HG03175 (cell line): ENCODE measurements around the gene AXDND1.
"Not testable (repeated sequence)": the region's sequence is repeated elsewhere in the genome, so short reads cannot be mapped to it uniquely, and the experiment has no call there.

Experiments
- ATAC-seq: cut with Tn5 transposase; IDR thresholded peaks from one replicate; pipeline ENCODE4 v1.9.1; 2021; ENCODE audit warnings: mild to moderate bottlenecking, moderate library complexity; ENCODE audit not compliant: unreplicated experiment

The AXDND1 gene

GRCh38 chr1:179459606-179460206, 93.9 kb downstream of the AXDND1 start:
- ATAC-seq: not testable (repeated sequence)

- ATAC-seq: not testable (repeated sequence)
These were observed 99.9 kb downstream of the AXDND1 start for GRCh38 chr1:179465661-179466060.

GRCh38 chr1:179474713-179475112, 108.9 kb downstream of the AXDND1 start:
- no peak for ATAC-seq

- ATAC-seq: no peak
These were observed 110.7 kb downstream of the AXDND1 start for GRCh38 chr1:179476484-179476883.

GRCh38 chr1:179478370-179478769, 112.6 kb downstream of the AXDND1 start:
- ATAC-seq: no peak

GRCh38 chr1:179490611-179491010, 124.8 kb downstream of the AXDND1 start:
- ATAC-seq: no peak

- no peak for ATAC-seq
These were observed 127.6 kb downstream of the AXDND1 start for GRCh38 chr1:179493323-179493722.

GRCh38 chr1:179506199-179506598, 140.4 kb downstream of the AXDND1 start:
- no peak for ATAC-seq

GRCh38 chr1:179509384-179509783, 143.6 kb downstream of the AXDND1 start:
- ATAC-seq: no peak

- peak; percentile 84 for ATAC-seq
These were observed 144.3 kb downstream of the AXDND1 start for GRCh38 chr1:179510038-179510437.

- ATAC-seq: no peak
These were observed 151.4 kb downstream of the AXDND1 start for GRCh38 chr1:179516976-179517705.

- ATAC-seq: not testable (repeated sequence)
These were observed 152.8 kb downstream of the AXDND1 start for GRCh38 chr1:179518544-179518943.

- no peak for ATAC-seq
These were observed 163.9 kb downstream of the AXDND1 start for GRCh38 chr1:179529482-179530195.

- no peak for ATAC-seq
These were observed 164.6 kb downstream of the AXDND1 start for GRCh38 chr1:179530352-179530751.

- no peak for ATAC-seq
These were observed 176.0 kb downstream of the AXDND1 start for GRCh38 chr1:179541774-179542173.

- no peak for ATAC-seq
These were observed 179.6 kb downstream of the AXDND1 start for GRCh38 chr1:179545321-179545720.

GRCh38 chr1:179547021-179547535, 181.3 kb downstream of the AXDND1 start:
- ATAC-seq: no peak

- no peak for ATAC-seq
These were observed 183.0 kb downstream of the AXDND1 start for GRCh38 chr1:179548666-179549367.

GRCh38 chr1:179549368-179549700, 183.6 kb downstream of the AXDND1 start:
- no peak for ATAC-seq

GRCh38 chr1:179550746-179551682, 185.2 kb downstream of the AXDND1 start:
- ATAC-seq: peak; percentile 51
